Type B pancreatic cell (in vitro differentiated cells): Measurements from ENCODE around the gene DDX21. TPM values are rescaled to one million over a fixed set of nuclear protein-coding genes. Genes with fewer than 3 reads are reported as not detected.

ENCODE experiments used
- DNase-seq: peaks from one replicate; pipeline ENCODE4 v3.0.0; 2021; ENCODE audit warnings: mixed read lengths; ENCODE audit not compliant: unreplicated experiment; ENCODE audit errors: extremely low spot score
- H3K27ac Mint-ChIP-seq: 2 replicates; pipeline ENCODE4 v1.8.0; 2021; ENCODE audit warnings: mild to moderate bottlenecking, mixed read lengths
- H3K27me3 Mint-ChIP-seq: 2 replicates; pipeline ENCODE4 v1.8.0; 2021; ENCODE audit warnings: mixed read lengths
- H3K36me3 Mint-ChIP-seq: 2 replicates; pipeline ENCODE4 v1.8.0; 2021; ENCODE audit warnings: mixed read lengths
- H3K4me1 Mint-ChIP-seq: one replicate; pipeline ENCODE4 v1.8.0; 2021; ENCODE audit warnings: mixed read lengths; ENCODE audit not compliant: unreplicated experiment
- H3K4me3 Mint-ChIP-seq: 2 replicates; pipeline ENCODE4 v1.8.0; 2021; ENCODE audit warnings: mild to moderate bottlenecking, mixed read lengths
- H3K9me3 Mint-ChIP-seq: 2 replicates; pipeline ENCODE4 v1.8.0; 2021; ENCODE audit warnings: mixed read lengths
- total RNA-seq: library from RNA; stranded (reverse); gene quantifications from 2 replicates; pipeline ENCODE4 v1.2.1, GENCODE V29; 2021; ENCODE audit warnings: low replicate concordance
- TF ChIP-seq, protein P1 (sequence below): fragments of 200-600 bp; sonication (generic); conservative IDR thresholded peaks from 2 replicates; pipeline ENCODE4 v1.5.0; 2021; ENCODE audit warnings: antibody characterized with exemption, mild to moderate bottlenecking

DDX21 gene
- total RNA-seq, 1 donor from 2014 or later = 53.2 TPM

DNA sequence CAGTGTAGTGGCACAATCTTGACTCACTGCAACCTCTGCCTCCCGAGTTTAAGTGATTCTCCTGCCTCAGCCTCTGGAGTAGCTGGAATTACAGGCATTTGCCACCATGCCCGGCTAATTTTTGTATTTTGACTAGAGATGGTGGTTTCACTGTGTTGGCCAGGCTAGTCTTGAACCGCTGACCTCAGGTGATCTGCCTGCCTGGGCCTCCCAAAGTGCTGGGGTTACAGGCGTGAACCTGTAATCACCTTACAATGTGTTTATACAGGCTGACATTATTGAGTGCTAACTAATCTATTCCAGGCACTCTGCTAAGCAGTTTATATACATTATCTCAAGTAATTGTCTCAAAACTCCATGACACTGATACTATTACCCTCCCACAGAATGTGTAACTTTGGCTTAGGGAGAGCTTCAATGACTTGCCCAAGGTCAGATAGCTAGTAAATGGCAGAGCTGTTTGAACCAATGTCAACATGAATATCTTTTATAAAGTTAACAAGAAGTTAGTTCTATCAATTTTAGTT is 69.5 kb downstream of the DDX21 start:
- H3K4me3 Mint-ChIP-seq = no peak overlapping the region

GRCh38 chr10:69033256-69033655 is 77.3 kb downstream of the DDX21 start:
- Mint-ChIP-seq H3K9me3 (no peaks in the 10 kb centered on the region), H3K36me3 (no peaks in the 10 kb centered on the region), H3K27me3 (peaks cover 23% of the 10 kb centered on the region), H3K4me3 (no peak overlapping the region), H3K27ac (no peak overlapping the region), H3K4me1 (no peaks in the 10 kb centered on the region)
- no peak for DNase-seq
- TF ChIP-seq, protein P1, sequence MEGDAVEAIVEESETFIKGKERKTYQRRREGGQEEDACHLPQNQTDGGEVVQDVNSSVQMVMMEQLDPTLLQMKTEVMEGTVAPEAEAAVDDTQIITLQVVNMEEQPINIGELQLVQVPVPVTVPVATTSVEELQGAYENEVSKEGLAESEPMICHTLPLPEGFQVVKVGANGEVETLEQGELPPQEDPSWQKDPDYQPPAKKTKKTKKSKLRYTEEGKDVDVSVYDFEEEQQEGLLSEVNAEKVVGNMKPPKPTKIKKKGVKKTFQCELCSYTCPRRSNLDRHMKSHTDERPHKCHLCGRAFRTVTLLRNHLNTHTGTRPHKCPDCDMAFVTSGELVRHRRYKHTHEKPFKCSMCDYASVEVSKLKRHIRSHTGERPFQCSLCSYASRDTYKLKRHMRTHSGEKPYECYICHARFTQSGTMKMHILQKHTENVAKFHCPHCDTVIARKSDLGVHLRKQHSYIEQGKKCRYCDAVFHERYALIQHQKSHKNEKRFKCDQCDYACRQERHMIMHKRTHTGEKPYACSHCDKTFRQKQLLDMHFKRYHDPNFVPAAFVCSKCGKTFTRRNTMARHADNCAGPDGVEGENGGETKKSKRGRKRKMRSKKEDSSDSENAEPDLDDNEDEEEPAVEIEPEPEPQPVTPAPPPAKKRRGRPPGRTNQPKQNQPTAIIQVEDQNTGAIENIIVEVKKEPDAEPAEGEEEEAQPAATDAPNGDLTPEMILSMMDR = no peak

More for the DNA sequence above, 69.5 kb downstream of the DDX21 start:
- no peaks in the 10 kb centered on the region for H3K36me3 Mint-ChIP-seq
- no peak for DNase-seq
- no peaks in the 10 kb centered on the region for H3K9me3 Mint-ChIP-seq
- peaks cover 3% of the 10 kb centered on the region for H3K27me3 Mint-ChIP-seq
- no peak overlapping the region for H3K27ac Mint-ChIP-seq
- TF ChIP-seq, protein P1 = no peak
- no peaks in the 10 kb centered on the region for H3K4me1 Mint-ChIP-seq

Other genes with a start within 250 kb of the DDX21 start
- 79.4 and 109 TPM in 2 replicates for gene CCAR1, start 234.9 kb upstream of the DDX21 start, total RNA-seq
- 2.8 and 4.0 TPM in 2 replicates for gene STOX1, start 128.6 kb upstream of the DDX21 start, total RNA-seq
- gene DDX50, start 54.9 kb upstream of the DDX21 start, total RNA-seq = 28.7 and 44.2 TPM in 2 replicates
- 24.2 and 26.9 TPM in 2 replicates for gene KIFBP, start 32.6 kb downstream of the DDX21 start, total RNA-seq
- not detected in 2 replicates for gene SRGN, start 131.9 kb downstream of the DDX21 start, total RNA-seq
- 56.0 and 57.6 TPM in 2 replicates for gene VPS26A, start 168.0 kb downstream of the DDX21 start, total RNA-seq
- gene SUPV3L1, start 224.1 kb downstream of the DDX21 start, total RNA-seq = 30.7 and 36.6 TPM in 2 replicates